OCI-LY7 (cell line): Measurements from ENCODE around the gene FGF23. TPM values are rescaled to one million over a fixed set of nuclear protein-coding genes. Genes with fewer than 3 reads are reported as not detected.

Experiments used
- BruUV-seq: library from RNA; stranded (reverse); fragments of 400-500 nt; replicated peaks from 2 replicates; lab custom pipeline; 2021; lab: Mats Ljungman, UMichigan
- CTCF ChIA-PET: fragments of 300-600 bp; sonication (Branson Sonifier 250); formaldehyde crosslinking; loops from one replicate; lab custom pipeline; 2022; ENCODE audit warnings: antibody characterized with exemption; ENCODE audit not compliant: unreplicated experiment; lab: Charles Lee
- POLR2A ChIA-PET: fragments of 300-600 bp; sonication (Branson Sonifier 250); formaldehyde crosslinking; loops from one replicate; lab custom pipeline; 2022; ENCODE audit warnings: antibody characterized with exemption; lab: Charles Lee
- DNase-seq: peaks from one replicate; pipeline ENCODE4 v3.0.0-alpha.2; 2015; ENCODE audit warnings: low spot score
- H2AFZ ChIP-seq: fragments of 200-600 bp; sonication (generic), shearing (Covaris generic); 2 replicates; pipeline ENCODE4 v1.6.1; 2014; ENCODE audit warnings: mild to moderate bottlenecking, antibody characterized with exemption, low read length, moderate library complexity
- H3K27ac ChIP-seq: fragments of 200-600 bp; sonication (generic); 2 replicates; pipeline ENCODE4 v1.5.1; 2014; ENCODE audit warnings: mixed run types, low read depth, mild to moderate bottlenecking, moderate library complexity, low read length, inconsistent platforms; ENCODE audit not compliant: poor library complexity, severe bottlenecking
- H3K36me3 ChIP-seq: fragments of 200-600 bp; sonication (generic); 2 replicates; pipeline ENCODE4 v1.6.1; 2014; ENCODE audit warnings: mild to moderate bottlenecking, antibody characterized with exemption, low read length, moderate library complexity, mixed read lengths; ENCODE audit not compliant: insufficient read depth
- H3K4me1 ChIP-seq: fragments of 200-600 bp; sonication (generic); 2 replicates; pipeline ENCODE4 v1.5.1; 2014; ENCODE audit warnings: mild to moderate bottlenecking, low read length; ENCODE audit not compliant: insufficient read depth, poor library complexity, severe bottlenecking
- H3K4me2 ChIP-seq: fragments of 200-600 bp; sonication (generic); 2 replicates; pipeline ENCODE4 v1.6.1; 2014; ENCODE audit warnings: mild to moderate bottlenecking, low read length
- H3K4me3 ChIP-seq: fragments of 200-600 bp; sonication (generic); 2 replicates; pipeline ENCODE4 v1.5.1; 2014; ENCODE audit warnings: mild to moderate bottlenecking, low read depth, low read length; ENCODE audit not compliant: poor library complexity, severe bottlenecking
- H3K79me2 ChIP-seq: fragments of 200-600 bp; sonication (generic); 2 replicates; pipeline ENCODE4 v1.6.1; 2016; ENCODE audit warnings: low read depth, mild to moderate bottlenecking, low read length, moderate library complexity, mixed read lengths; ENCODE audit not compliant: insufficient read depth
- H3K9me2 ChIP-seq: fragments of 200-600 bp; sonication (generic); 2 replicates; pipeline ENCODE4 v1.6.1; 2016; ENCODE audit warnings: mild to moderate bottlenecking, low read length, mixed read lengths; ENCODE audit not compliant: insufficient read depth
- H3K9me3 ChIP-seq: fragments of 200-600 bp; sonication (generic); 2 replicates; pipeline ENCODE4 v1.6.1; 2014; ENCODE audit warnings: mild to moderate bottlenecking, mixed run types, low read length, mixed read lengths
- H4K20me1 ChIP-seq: fragments of 200-600 bp; sonication (generic); 2 replicates; pipeline ENCODE4 v1.6.1; 2014; ENCODE audit warnings: mild to moderate bottlenecking, antibody characterized with exemption, low read length, moderate library complexity, mixed read lengths; ENCODE audit not compliant: insufficient read depth
- EZH2phosphoT487 ChIP-seq: fragments of 200-600 bp; sonication (generic); IDR thresholded peaks from 2 replicates; pipeline ENCODE4 v1.6.1; 2018; ENCODE audit warnings: low read depth, borderline replicate concordance, mild to moderate bottlenecking, mixed run types, antibody characterized with exemption, low read length, moderate library complexity, mixed read lengths
- intact Hi-C: fragments of 100-400 bp; cut with micrococcal nuclease; formaldehyde crosslinking; loops from one replicate; pipeline ENCODE4 v1.10.0; 2022; ENCODE audit not compliant: unreplicated experiment
- total RNA-seq, 2 experiments: library from RNA; depleted of rRNA in 1 of 2; stranded (reverse); fragments of >200 nt in 1 of 2; shearing (Covaris generic) in 1 of 2; gene quantifications; 2 replicates each; pipeline ENCODE4 v1.2.3, GENCODE V29; 2014 to 2022
- TF ChIP-seq, protein P1 (sequence below): fragments of 200-600 bp; sonication (generic); conservative IDR thresholded peaks from 2 replicates; pipeline ENCODE4 v1.5.1; 2014; ENCODE audit warnings: mild to moderate bottlenecking, antibody characterized with exemption, low read length, moderate library complexity, mixed read lengths

Gene FGF23
- total RNA-seq, 2 experiments from 2014 or later = 0.16 TPM; not detected in 1

DNA sequence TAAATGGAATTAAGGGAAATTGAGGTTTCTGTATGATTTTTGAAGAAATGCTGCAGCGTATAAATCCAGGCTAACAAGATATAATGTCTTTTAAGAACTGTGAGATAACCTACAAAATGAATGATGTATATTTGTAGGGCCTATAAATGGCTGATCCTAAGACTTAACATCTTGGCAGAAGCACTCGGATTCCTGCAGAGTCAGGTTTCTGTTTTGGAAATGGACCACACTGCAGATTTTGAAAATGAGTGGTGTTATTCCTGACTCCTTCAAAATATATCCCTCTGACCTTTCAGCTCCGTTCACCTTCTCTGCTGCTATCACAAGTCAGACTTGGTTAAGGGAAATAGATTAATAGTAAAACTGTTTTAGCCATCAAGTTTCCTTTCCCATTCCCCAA, 53.5 kb downstream of the FGF23 start:
- H3K27ac ChIP-seq = no peak overlapping the region
- no peak overlapping the region for H2AFZ ChIP-seq
- peaks cover 9% of the 10 kb centered on the region; the same call in 1 of the 2 replicates for H4K20me1 ChIP-seq
- intact Hi-C loops = no loop called here
- H3K9me2 ChIP-seq = no peaks in the 10 kb centered on the region
- DNase-seq = no peak
- H3K4me1 ChIP-seq = peaks cover 36% of the 10 kb centered on the region
- H3K4me3 ChIP-seq = no peak overlapping the region
- no TSS peak for BruUV-seq
- H3K36me3 ChIP-seq = peaks cover 41% of the 10 kb centered on the region
- H3K79me2 ChIP-seq = peaks cover 93% of the 10 kb centered on the region; the same call in 1 of the 2 replicates
- no peaks in the 10 kb centered on the region for H3K9me3 ChIP-seq
- ChIA-PET CTCF (no interaction called here), POLR2A (interaction anchor here (0.6 to 0.9 kb wide), 4 partner anchors 98 to 1293 kb away, joined by 3 read pairs; no protein-coding TSS in a partner anchor)
- H3K4me2 ChIP-seq = no peak overlapping the region
- TF ChIP-seq, protein P1, sequence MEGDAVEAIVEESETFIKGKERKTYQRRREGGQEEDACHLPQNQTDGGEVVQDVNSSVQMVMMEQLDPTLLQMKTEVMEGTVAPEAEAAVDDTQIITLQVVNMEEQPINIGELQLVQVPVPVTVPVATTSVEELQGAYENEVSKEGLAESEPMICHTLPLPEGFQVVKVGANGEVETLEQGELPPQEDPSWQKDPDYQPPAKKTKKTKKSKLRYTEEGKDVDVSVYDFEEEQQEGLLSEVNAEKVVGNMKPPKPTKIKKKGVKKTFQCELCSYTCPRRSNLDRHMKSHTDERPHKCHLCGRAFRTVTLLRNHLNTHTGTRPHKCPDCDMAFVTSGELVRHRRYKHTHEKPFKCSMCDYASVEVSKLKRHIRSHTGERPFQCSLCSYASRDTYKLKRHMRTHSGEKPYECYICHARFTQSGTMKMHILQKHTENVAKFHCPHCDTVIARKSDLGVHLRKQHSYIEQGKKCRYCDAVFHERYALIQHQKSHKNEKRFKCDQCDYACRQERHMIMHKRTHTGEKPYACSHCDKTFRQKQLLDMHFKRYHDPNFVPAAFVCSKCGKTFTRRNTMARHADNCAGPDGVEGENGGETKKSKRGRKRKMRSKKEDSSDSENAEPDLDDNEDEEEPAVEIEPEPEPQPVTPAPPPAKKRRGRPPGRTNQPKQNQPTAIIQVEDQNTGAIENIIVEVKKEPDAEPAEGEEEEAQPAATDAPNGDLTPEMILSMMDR = no peak
- no peak for TF ChIP-seq EZH2phosphoT487

DNA sequence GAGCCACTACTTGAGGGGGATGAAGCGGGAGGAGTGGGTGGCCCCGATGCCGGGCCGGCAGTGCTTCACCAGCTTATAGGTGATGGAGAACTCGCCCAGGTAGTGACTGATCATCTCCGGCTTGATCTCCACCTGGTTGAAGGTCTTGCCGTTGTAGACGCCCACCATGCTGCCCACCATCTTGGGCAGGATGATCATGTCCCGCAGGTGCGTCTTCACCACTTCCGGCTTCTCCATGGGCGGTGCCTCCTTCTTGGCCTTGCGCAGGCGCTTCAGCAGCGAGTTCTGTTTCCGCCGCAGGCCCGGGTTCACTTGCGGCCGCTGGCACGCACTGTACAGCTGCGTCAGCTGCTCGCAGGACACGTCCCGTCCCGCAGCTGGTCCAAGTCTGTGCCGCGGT, 55.1 kb downstream of the FGF23 start:
- Histone ChIP-seq H3K79me2 (peaks cover 77% of the 10 kb centered on the region; the same call in 1 of the 2 replicates), H3K4me2 (no peak overlapping the region), H3K36me3 (peaks cover 25% of the 10 kb centered on the region), H3K27ac (no peak overlapping the region), H3K9me2 (no peaks in the 10 kb centered on the region), H3K9me3 (no peaks in the 10 kb centered on the region), H2AFZ (no peak overlapping the region), H4K20me1 (0 out of 2 replicates have a peak, but pooled peaks cover 9% of the 10 kb centered on the region), H3K4me3 (no peak overlapping the region), H3K4me1 (peaks cover 29% of the 10 kb centered on the region)
- intact Hi-C loops = loop anchor here (5.0 kb wide), 2 partner anchors 213 to 452 kb away; partner anchors contain the start of genes PARP11 and RAD51AP1
- no TSS peak for BruUV-seq
- CTCF ChIA-PET = no interaction called here
- DNase-seq = no peak
- TF ChIP-seq, protein P1 = no peak
- no peak for TF ChIP-seq EZH2phosphoT487
- POLR2A ChIA-PET = interaction anchor here (0.6 to 1.2 kb wide), 3 partner anchors 24 to 279 kb away, joined by 3 read pairs; no protein-coding TSS in a partner anchor

DNA sequence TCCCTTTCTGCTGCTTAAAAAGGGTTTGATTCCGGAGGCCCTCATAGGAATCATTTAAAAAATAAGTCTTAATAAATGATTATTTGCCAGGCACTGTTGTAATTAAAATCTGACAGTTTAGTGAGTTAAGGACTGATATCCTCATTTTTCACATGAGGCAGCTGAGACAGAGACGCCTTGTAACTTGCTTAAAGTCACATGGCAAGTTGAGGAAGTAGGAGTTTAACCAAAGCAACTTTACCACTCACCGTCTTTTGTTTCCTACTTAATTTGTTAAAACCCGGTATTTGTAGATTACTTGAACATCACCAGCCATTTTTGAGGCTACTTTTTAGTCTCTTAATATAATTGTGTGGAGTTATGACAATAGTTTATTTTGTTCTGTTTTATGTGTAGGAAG, 56.1 kb downstream of the FGF23 start:
- Histone ChIP-seq H3K27ac (peak overlapping the region; percentile 59), H3K4me1 (peaks cover 29% of the 10 kb centered on the region), H2AFZ (peak overlapping the region; percentile 14; the same call in 1 of the 2 replicates), H3K9me3 (no peaks in the 10 kb centered on the region), H3K4me3 (peak overlapping the region; percentile 85), H3K36me3 (peaks cover 21% of the 10 kb centered on the region), H3K4me2 (peak overlapping the region; percentile 84), H3K79me2 (peaks cover 69% of the 10 kb centered on the region; the same call in 1 of the 2 replicates), H3K9me2 (no peaks in the 10 kb centered on the region), H4K20me1 (0 out of 2 replicates have a peak, but pooled peaks cover 9% of the 10 kb centered on the region)
- CTCF ChIA-PET = no interaction called here
- peak; percentile 5 for DNase-seq
- POLR2A ChIA-PET = interaction anchor here (0.7 kb wide), 1 partner anchor 175 kb away, joined by 6 read pairs; no protein-coding TSS in a partner anchor
- intact Hi-C loops = loop anchor here (5.0 kb wide), 2 partner anchors 214 to 451 kb away; partner anchors contain the start of genes PARP11 and RAD51AP1
- no TSS peak for BruUV-seq
- TF ChIP-seq, protein P1 = no peak
- no peak for TF ChIP-seq EZH2phosphoT487
